Duodenal mucosa (tissue), 2 donors: Measurements from ENCODE around the gene NCOA3.

Experiments
- H3K27ac ChIP-seq: one replicate; pipeline ENCODE4 v1.7.0; 2013; ENCODE audit warnings: low read depth, low read length
- H3K27me3 ChIP-seq, 2 donors: one replicate each; pipeline ENCODE4 v1.7.0; 2013; ENCODE audit warnings: low read length in 2 of 2, control low read depth in 1 of 2; ENCODE audit not compliant: insufficient read depth in 2 of 2, control insufficient read depth in 1 of 2
- H3K36me3 ChIP-seq, 2 donors: one replicate each; pipeline ENCODE4 v1.7.0; 2013; ENCODE audit warnings: low read length in 2 of 2, control low read depth in 1 of 2; ENCODE audit not compliant: insufficient read depth in 2 of 2, control insufficient read depth in 1 of 2
- H3K4me1 ChIP-seq, 2 donors: one replicate each; pipeline ENCODE4 v1.7.0; 2013; ENCODE audit warnings: low read length in 2 of 2, control low read depth in 1 of 2; ENCODE audit not compliant: insufficient read depth in 2 of 2, control insufficient read depth in 1 of 2
- H3K4me3 ChIP-seq, 2 donors: one replicate each; pipeline ENCODE4 v1.7.0; 2013; ENCODE audit warnings: low read length in 2 of 2, low read depth in 1 of 2
- H3K9ac ChIP-seq, 2 donors: one replicate each; pipeline ENCODE4 v1.7.0; 2013; ENCODE audit warnings: low read length in 2 of 2, low read depth in 1 of 2
- H3K9me3 ChIP-seq, 2 donors: one replicate each; pipeline ENCODE4 v1.7.0; 2013; ENCODE audit warnings: low read length in 2 of 2, control low read depth in 1 of 2; ENCODE audit not compliant: control insufficient read depth in 1 of 2

Gene NCOA3

DNA sequence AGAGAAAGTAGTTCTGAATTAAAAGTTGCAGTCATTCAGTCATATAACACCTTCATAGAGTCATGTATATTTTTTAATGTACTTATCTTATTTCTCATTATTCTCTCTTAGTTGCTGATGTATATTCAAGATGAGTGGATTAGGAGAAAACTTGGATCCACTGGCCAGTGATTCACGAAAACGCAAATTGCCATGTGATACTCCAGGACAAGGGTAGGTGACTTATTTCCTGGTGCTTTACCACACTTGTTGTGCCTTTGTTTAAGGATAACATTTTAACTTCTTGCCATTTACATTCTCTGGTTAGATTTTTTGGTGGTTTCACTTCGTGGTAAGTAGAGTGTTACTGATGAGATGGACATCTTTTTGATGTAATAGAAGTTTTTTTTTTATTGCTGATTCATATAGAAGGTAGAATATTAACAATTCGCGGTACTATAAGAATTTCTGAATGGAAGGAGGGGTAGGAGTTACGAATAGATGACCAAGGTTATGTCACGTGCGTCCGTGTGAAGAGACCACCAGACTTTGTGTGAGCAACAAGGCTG, 120.5 kb downstream of the NCOA3 start:
- no peak overlapping the region for H3K9ac ChIP-seq
- peaks cover 3 to 16% of the 10 kb centered on the region in 2 donors for H3K36me3 ChIP-seq
- no peaks in the 10 kb centered on the region for H3K9me3 ChIP-seq
- no peak overlapping the region for H3K27ac ChIP-seq
- H3K4me3 ChIP-seq, result no peak overlapping the region
- no peaks in the 10 kb centered on the region for H3K27me3 ChIP-seq
- H3K4me1 ChIP-seq, result no peaks in the 10 kb centered on the region

DNA sequence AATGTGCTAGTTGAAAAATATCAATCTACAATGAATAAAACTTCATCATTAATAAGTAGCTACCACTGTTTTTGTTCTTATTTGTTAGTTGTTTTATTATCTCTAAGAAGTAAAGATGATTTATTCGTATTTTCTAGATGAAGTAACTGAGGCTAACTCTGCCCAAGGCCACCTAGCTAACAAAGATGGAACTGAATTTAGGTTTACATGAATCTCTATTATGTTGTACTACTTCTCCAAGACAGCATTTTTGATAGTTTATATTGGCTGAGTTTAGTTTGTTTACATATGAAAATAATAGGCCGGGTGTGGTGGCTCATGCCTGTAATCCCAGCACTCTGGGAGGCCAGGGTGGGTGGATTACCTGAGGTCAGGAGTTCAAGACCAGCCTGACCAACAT, 121.5 kb downstream of the NCOA3 start:
- no peaks in the 10 kb centered on the region for H3K27me3 ChIP-seq
- no peaks in the 10 kb centered on the region for H3K4me1 ChIP-seq
- H3K9me3 ChIP-seq, result no peaks in the 10 kb centered on the region
- H3K36me3 ChIP-seq, result peaks cover 11 to 19% of the 10 kb centered on the region in 2 donors
- H3K4me3 ChIP-seq, result no peak overlapping the region
- H3K9ac ChIP-seq, result no peak overlapping the region
- no peak overlapping the region for H3K27ac ChIP-seq

DNA sequence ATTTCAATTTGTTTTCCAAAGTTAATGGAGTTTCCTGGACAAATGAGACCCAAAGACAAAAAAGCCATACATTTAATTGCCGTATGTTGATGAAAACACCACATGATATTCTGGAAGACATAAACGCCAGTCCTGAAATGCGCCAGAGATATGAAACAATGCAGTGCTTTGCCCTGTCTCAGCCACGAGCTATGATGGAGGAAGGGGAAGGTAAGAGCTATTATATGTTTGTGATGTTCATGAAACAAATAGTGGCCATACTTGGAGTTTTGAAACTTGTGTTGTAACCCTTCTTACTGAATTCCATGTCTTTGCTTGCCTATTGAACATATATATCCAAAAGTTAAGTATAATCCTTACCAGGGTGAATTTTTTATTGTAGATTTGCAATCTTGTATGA, 125.9 kb downstream of the NCOA3 start:
- H3K27ac ChIP-seq, result no peak overlapping the region
- H3K9me3 ChIP-seq, result no peaks in the 10 kb centered on the region
- H3K9ac ChIP-seq, result no peak overlapping the region
- H3K4me3 ChIP-seq, result no peak overlapping the region
- H3K27me3 ChIP-seq, result no peaks in the 10 kb centered on the region
- H3K4me1 ChIP-seq, result no peaks in the 10 kb centered on the region
- peaks cover 14 to 40% of the 10 kb centered on the region in 2 donors for H3K36me3 ChIP-seq

DNA sequence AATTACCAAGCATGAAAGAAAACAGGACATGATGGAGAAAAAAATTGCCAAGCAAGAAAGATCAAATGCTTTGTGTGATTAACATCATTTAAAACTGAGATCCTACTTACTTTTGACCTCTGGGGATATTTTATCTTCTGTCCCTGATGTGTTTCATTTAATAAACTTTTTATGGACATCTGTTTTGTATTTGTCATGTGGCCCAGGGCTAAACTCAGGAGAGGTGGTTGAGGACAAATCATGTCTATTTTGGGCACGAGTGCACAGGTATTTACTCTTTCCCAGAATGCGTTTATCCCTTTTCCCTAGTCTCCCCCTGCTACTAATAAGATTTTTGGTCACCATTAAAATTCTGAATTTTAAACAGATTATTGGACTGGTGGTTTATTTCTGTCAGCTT, 128.2 kb downstream of the NCOA3 start:
- H3K36me3 ChIP-seq, result peaks cover 11 to 41% of the 10 kb centered on the region in 2 donors
- no peaks in the 10 kb centered on the region for H3K4me1 ChIP-seq
- no peaks in the 10 kb centered on the region for H3K9me3 ChIP-seq
- no peak overlapping the region for H3K9ac ChIP-seq
- no peaks in the 10 kb centered on the region for H3K27me3 ChIP-seq
- H3K27ac ChIP-seq, result no peak overlapping the region
- no peak overlapping the region for H3K4me3 ChIP-seq

DNA sequence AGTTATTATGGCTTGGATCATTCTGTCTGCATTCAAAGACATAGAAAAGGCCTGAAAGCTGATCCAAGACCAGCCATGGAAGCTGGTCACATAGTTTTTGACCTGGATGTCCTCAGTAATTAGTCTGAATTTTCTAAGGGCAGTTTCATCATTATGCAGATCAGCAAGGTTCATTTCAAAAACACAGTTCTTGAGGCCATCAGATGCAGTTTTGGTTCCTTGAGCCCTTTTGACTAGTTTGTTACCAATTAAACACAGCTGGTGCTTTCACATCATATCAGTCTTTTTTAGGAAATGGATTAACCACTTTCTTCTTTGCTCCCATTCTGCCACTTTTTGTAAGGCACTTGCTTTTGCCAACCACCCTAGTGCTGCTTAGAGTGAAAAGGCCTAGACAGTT, 129.4 kb downstream of the NCOA3 start:
- no peaks in the 10 kb centered on the region for H3K9me3 ChIP-seq
- H3K36me3 ChIP-seq, result peaks cover 14 to 47% of the 10 kb centered on the region in 2 donors
- H3K9ac ChIP-seq, result no peak overlapping the region
- no peak overlapping the region for H3K27ac ChIP-seq
- H3K27me3 ChIP-seq, result no peaks in the 10 kb centered on the region
- no peaks in the 10 kb centered on the region for H3K4me1 ChIP-seq
- no peak overlapping the region for H3K4me3 ChIP-seq

DNA sequence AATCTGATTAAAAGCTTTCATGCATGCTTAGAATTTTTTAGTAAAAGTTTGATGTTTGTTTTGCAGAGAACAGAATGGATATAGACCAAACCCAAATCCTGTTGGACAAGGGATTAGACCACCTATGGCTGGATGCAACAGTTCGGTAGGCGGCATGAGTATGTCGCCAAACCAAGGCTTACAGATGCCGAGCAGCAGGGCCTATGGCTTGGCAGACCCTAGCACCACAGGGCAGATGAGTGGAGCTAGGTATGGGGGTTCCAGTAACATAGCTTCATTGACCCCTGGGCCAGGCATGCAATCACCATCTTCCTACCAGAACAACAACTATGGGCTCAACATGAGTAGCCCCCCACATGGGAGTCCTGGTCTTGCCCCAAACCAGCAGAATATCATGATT, 133.6 kb downstream of the NCOA3 start:
- H3K9me3 ChIP-seq, result no peaks in the 10 kb centered on the region
- H3K27me3 ChIP-seq, result no peaks in the 10 kb centered on the region
- peaks cover 14 to 57% of the 10 kb centered on the region in 2 donors for H3K36me3 ChIP-seq
- H3K27ac ChIP-seq, result no peak overlapping the region
- H3K9ac ChIP-seq, result no peak overlapping the region
- H3K4me1 ChIP-seq, result no peaks in the 10 kb centered on the region
- no peak overlapping the region for H3K4me3 ChIP-seq

DNA sequence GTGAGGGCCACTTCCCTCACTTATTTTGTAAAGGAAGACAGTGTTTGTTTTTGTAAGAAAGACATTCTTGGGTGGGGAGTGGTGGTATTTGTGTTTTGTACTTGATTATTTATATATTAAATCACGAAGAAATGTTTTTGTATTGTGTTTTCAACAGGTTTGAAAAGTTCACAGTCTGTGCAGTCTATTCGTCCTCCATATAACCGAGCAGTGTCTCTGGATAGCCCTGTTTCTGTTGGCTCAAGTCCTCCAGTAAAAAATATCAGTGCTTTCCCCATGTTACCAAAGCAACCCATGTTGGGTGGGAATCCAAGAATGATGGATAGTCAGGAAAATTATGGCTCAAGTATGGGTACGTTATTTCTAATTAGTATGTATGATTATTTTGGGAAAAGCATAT, 137.2 kb downstream of the NCOA3 start:
- Histone ChIP-seq H3K27ac (no peak overlapping the region), H3K27me3 (no peaks in the 10 kb centered on the region), H3K36me3 (peaks cover 19 to 50% of the 10 kb centered on the region in 2 donors), H3K4me3 (no peak overlapping the region), H3K4me1 (no peaks in the 10 kb centered on the region), H3K9ac (no peak overlapping the region), H3K9me3 (no peaks in the 10 kb centered on the region)

DNA sequence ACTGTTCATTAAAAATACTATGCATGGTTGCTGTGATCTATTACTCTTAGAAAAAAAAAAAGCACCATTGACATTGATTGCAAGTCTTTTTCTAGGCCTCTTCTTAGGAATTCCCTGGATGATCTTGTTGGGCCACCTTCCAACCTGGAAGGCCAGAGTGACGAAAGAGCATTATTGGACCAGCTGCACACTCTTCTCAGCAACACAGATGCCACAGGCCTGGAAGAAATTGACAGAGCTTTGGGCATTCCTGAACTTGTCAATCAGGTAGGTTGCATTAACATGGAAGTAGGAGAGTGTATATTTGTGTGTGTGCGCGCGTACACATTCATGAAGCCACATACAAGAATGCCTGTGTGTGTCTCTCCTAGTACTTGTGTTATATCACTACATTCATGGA, 140.4 kb downstream of the NCOA3 start:
- H3K9me3 ChIP-seq, result no peaks in the 10 kb centered on the region
- no peak overlapping the region for H3K4me3 ChIP-seq
- peaks cover 19 to 41% of the 10 kb centered on the region in 2 donors for H3K36me3 ChIP-seq
- no peaks in the 10 kb centered on the region for H3K4me1 ChIP-seq
- H3K9ac ChIP-seq, result no peak overlapping the region
- no peak overlapping the region for H3K27ac ChIP-seq
- H3K27me3 ChIP-seq, result no peaks in the 10 kb centered on the region

DNA sequence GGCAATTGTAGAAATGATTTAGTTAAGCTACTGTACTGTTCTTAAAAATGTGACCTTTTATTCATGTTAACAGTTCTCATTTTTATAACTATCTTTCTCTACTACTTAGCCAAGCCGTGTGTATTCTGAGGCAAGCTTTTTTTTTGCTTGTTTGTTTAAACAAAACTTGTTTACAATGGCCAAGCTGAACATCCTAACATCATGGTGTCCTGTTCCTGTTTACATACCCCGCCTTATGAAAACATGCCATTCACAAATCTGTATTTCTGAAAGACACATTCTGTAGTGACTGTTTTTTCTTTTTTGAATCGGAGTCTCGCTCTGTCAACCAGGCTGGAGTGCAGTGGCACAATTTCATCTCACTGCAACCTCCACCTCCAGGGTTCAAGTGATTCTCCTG, 140.9 kb downstream of the NCOA3 start:
- Histone ChIP-seq H3K36me3 (peaks cover 24 to 44% of the 10 kb centered on the region in 2 donors), H3K27ac (no peak overlapping the region), H3K9me3 (no peaks in the 10 kb centered on the region), H3K9ac (no peak overlapping the region), H3K4me3 (no peak overlapping the region), H3K4me1 (no peaks in the 10 kb centered on the region), H3K27me3 (no peaks in the 10 kb centered on the region)

DNA sequence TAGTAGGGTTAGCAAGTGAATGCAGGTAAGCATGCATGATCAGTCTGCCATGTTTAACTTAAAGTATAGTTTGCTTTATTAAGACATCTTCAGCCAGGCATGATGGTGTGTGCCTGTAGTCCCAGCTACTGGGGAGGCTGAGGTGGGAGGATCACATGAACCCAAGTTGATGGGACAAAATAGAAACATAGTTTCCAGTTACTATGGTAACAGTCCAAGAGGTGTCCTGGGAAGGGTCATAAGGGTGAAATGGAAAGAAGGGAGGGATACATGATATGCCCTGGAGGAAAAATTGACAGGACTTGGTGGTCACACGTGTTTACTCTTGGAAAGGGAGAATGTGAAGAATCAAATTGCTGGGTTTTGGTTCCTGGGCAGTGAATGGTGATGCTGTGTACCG, 143.9 kb downstream of the NCOA3 start:
- no peak overlapping the region for H3K4me3 ChIP-seq
- no peak overlapping the region for H3K9ac ChIP-seq
- H3K9me3 ChIP-seq, result no peaks in the 10 kb centered on the region
- peaks cover 20 to 39% of the 10 kb centered on the region in 2 donors for H3K36me3 ChIP-seq
- H3K4me1 ChIP-seq, result no peaks in the 10 kb centered on the region
- no peak overlapping the region for H3K27ac ChIP-seq
- no peaks in the 10 kb centered on the region for H3K27me3 ChIP-seq

DNA sequence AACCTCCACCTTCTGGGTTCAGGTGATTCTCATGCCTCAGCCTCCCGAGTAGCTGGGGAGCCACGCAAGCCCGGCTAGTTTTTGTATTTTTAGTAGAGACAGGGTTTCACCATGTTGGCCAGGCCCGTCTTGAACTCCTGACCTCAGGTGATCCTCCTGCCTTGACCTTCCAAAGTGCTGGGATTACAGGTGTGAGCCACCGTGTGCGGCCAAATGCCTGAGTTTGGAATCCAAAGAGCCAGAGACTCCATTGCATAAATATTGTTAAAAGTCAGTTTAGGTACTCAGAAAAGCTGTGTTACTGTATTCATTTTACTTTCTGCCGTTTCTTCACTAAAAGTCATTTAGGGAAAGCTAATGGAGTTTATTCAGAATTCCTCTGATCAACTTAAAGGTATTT, 146.3 kb downstream of the NCOA3 start:
- Histone ChIP-seq H3K4me3 (no peak overlapping the region), H3K9me3 (no peaks in the 10 kb centered on the region), H3K4me1 (no peaks in the 10 kb centered on the region), H3K9ac (no peak overlapping the region), H3K36me3 (peaks cover 26 to 51% of the 10 kb centered on the region in 2 donors), H3K27ac (no peak overlapping the region), H3K27me3 (no peaks in the 10 kb centered on the region)
